HG03103 (cell line): ENCODE measurements around the gene IRF7.

ENCODE experiments used
- ATAC-seq: cut with Tn5 transposase; IDR thresholded peaks from one replicate; pipeline ENCODE4 v1.9.1; 2021; ENCODE audit warnings: low read depth; ENCODE audit not compliant: unreplicated experiment

Gene IRF7

DNA sequence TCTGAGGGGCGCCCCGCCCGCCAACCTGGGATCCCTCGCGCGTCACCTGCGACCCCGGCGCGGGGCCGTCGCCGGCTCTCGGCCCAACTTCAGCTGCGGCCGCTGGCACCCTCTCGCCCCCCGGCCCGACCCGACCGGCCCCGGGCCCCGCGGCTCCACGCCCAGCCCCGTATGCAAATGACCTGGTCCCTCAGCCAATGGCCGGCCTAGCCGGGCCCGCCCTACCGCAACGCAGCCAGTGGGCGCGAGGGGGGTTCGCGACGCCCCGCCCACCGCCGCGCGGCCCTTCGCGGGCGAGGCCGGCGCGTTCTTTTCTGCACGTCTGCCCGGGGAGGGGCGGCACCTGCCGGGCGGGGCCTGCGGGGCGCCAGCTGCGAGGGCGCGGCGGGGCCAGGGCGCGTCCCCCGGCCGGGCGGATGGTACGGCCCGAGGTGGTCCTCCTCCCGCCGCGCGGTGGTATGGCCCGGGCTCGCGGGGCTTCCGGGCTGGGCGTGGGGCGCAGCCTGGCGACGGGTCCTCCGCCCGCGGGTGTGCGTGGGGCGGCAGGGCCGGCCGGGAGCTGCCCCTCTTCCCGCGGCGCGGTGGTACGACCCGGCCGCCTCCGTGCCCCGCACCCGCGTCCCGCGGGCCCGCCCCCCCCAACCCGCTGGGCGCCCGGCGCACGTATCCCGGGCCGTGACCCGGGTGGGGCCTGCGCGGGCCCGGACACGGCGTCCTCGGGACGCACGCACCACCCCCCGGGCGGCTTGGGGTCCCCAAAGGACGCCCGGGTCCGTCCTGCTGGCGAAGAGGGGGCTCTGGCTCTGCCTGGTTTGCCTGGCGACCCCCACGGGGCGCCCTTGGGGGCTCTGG, 47.2 kb downstream of the IRF7 start:
- ATAC-seq = peak; percentile 84

DNA sequence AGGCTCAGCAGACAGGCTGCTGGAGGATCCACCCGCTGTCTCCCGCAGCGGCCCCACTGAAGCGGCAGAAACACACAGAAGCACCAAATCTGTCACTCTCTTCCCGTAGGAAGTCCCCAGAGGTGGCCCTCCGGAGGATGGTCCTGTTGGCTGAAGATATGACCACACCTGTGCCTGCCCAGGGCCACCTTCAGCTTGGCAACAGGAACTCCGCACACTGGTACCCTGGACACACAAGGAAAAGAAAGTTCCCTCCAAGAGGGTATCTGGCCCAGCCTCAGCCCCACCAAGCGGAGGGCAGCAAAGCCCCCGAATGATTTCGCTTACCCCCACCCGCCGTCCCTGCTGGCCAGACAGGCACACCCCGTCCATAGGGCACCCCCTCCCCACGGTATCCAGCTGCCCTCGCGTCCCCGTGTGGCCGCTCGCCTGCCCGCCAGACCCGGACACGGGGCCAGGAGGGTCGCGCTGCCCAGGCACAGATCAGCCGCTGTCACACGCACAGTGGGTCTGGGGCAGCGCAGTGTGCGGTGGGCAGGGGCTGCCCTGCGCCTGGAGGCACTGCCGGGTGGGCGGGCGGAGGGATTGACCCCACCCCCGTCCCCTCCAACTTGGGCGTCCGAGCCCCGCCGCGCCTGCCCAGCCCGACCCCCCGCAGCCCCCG, 48.0 kb downstream of the IRF7 start:
- ATAC-seq = peak; percentile 14

DNA sequence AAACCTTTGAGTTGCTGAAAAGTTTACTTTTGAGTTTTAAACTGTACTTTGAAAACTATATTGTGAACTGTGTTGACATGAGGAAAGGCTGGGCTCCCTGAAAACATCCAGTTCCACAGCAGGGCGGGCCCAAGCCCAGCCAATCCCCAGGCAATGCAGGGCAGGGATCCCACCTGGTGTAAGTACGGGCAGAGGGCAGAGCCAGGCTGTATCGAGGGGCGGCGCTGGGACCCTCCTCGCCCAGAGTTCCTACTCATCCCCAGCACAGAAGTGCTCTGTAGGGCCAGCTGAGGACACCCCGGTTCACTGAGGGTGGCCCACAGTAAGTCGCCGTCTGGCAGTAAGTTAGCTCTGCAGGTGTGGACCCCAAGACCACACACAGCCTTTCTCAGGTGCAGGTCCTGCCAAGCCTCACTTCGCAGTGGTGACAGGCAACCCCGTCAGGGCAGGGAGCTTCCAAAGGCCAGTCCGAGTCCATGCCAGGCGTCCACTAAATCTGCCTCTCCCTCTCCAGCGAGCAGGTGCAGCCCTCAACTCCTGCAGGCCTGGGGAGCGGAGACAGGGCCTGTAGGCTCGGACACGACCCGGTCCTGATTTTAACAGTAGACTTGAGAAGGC, 48.6 kb downstream of the IRF7 start:
- ATAC-seq = no peak

DNA sequence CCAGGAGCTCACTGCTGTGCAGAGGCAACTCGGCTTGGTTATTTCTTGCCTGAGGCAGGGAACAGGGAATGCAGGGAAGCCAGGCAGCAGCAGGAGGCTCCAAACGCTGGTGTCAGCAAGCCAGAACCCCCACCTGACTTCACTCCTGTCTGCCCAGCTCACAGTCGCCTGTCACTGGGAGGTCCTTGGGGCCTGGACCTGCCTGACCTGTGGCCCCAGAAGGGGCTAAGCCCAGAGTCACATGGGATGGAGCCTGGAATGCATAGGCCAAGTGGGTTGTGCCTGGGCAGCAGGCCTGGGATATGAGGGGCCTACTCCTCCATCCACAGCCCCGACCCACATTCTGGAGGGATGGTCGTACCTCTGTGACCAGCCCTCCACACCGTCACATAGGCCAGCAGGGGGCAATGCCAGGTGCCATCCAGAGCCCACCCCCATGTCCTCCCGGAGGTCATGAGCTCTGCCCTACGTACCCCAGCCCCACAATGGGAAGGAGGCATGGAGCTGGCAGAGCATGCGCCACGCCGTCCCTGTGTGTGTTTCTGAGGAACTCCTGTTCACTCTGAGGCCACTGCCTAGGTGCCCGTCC, 49.7 kb downstream of the IRF7 start:
- ATAC-seq = no peak

DNA sequence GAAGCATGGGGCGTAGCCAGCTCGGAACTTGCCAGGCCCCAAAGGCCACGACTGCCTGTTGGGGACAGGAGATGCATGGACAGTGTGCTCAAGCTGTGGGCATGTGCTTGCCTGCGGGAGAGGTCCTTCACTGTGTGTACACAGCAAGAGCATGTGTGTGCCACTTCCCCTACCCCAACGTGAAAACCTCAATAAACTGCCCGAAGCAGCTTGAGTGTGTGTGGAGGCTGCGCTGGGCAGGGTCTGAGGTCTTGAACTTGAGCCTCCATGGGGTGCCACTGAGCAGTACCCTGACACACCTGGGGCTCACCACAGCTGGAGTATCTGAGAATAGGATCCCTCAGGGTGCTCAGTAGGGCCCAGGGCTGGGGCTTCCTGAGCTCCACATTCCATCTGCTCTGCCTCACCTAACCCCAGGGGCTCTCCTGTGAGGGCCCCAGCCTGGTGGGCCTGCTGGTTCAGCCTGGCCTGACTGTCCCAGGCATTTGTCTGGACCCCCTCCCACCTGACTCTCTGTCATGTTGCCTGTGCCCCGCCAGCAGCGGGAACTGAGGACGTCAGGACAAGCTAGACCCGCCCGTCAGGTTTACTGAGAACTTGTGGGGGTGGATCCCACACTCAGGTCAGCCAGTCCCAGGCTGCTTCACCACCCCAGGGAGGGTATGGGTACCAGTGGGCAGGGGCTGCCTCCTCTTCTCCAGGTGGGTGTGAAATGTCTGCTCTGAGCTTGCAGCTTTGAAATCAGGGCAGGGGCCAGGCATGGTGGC, 51.8 kb downstream of the IRF7 start:
- no peak for ATAC-seq

DNA sequence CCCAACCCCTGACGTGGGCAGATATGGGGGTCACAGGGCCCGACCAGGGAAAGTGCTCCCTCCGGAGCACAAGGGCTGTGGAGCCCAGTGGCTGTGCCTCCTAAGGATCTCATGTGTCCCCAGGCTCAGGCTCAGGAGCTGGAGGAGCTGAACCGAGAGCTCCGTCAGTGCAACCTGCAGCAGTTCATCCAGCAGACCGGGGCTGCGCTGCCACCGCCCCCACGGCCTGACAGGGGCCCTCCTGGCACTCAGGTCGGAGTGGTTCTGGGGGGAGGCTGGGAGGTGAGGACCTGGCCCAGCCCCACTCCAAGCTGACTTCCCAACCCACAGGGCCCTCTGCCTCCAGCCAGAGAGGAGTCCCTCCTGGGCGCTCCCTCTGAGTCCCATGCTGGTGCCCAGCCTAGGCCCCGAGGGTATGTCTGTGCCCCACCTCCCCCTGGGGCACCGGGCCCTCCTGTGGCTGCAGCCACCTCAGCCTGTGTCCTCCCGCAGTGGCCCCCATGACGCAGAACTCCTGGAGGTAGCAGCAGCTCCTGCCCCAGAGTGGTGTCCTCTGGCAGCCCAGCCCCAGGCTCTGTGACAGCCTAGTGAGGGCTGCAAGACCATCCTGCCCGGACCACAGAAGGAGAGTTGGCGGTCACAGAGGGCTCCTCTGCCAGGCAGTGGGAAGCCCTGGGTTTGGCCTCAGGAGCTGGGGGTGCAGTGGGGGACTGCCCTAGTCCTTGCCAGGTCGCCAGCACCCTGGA, 52.5 kb downstream of the IRF7 start:
- no peak for ATAC-seq
